Esophagus squamous epithelium (tissue), 4 donors: ENCODE measurements around the gene WWOX.

ENCODE experiments used
- POLR2A ChIP-seq, 4 donors: fragments of 450-650 bp; IDR thresholded peaks; one replicate each; pipeline ENCODE4 v1.6.1; 2017; ENCODE audit warnings: antibody characterized with exemption in 4 of 4, mild to moderate bottlenecking in 4 of 4, moderate library complexity in 3 of 4
- TF ChIP-seq, protein P1 (sequence below), 6 experiments: fragments of 450-650 bp in 4 of 6; fragments of 200-600 bp in 2 of 6; sonication (generic) in 2 of 6; IDR thresholded peaks; one replicate each; pipeline ENCODE4 v1.5.1; 2016 to 2019; ENCODE audit warnings: antibody characterized with exemption in 6 of 6, mild to moderate bottlenecking in 4 of 6, moderate library complexity in 4 of 6

DNA sequence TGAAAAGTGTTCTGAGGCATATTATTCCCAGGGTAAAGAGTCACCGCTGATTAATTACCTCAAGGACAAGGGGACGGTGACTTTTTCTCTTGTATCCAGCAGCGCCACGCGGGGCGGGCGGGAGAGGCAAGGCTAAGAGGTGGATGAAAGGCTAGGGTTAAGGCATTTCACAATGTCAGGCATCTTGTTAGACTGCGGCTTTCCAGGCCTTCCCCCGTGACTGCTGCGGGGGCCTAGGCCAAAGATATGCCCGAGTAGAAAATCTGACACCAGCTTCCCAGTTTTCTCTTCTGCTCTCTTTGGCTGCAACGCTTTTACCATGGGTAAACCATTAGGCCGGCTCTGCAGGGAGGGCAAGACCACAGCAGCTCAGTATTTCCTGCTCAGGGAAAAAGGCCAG is 802.9 kb downstream of the WWOX start:
- TF ChIP-seq, protein P1, sequence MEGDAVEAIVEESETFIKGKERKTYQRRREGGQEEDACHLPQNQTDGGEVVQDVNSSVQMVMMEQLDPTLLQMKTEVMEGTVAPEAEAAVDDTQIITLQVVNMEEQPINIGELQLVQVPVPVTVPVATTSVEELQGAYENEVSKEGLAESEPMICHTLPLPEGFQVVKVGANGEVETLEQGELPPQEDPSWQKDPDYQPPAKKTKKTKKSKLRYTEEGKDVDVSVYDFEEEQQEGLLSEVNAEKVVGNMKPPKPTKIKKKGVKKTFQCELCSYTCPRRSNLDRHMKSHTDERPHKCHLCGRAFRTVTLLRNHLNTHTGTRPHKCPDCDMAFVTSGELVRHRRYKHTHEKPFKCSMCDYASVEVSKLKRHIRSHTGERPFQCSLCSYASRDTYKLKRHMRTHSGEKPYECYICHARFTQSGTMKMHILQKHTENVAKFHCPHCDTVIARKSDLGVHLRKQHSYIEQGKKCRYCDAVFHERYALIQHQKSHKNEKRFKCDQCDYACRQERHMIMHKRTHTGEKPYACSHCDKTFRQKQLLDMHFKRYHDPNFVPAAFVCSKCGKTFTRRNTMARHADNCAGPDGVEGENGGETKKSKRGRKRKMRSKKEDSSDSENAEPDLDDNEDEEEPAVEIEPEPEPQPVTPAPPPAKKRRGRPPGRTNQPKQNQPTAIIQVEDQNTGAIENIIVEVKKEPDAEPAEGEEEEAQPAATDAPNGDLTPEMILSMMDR (IDR thresholded peaks at IDR 0.05): no peak
- TF ChIP-seq POLR2A (IDR thresholded peaks at IDR 0.05): no peak
